GM18520 (cell line): ENCODE data around the gene GNG12.

Experiments
- ATAC-seq: cut with Tn5 transposase; IDR thresholded peaks from one replicate; pipeline ENCODE4 v1.9.1; 2021; ENCODE audit not compliant: unreplicated experiment

The GNG12 gene

DNA sequence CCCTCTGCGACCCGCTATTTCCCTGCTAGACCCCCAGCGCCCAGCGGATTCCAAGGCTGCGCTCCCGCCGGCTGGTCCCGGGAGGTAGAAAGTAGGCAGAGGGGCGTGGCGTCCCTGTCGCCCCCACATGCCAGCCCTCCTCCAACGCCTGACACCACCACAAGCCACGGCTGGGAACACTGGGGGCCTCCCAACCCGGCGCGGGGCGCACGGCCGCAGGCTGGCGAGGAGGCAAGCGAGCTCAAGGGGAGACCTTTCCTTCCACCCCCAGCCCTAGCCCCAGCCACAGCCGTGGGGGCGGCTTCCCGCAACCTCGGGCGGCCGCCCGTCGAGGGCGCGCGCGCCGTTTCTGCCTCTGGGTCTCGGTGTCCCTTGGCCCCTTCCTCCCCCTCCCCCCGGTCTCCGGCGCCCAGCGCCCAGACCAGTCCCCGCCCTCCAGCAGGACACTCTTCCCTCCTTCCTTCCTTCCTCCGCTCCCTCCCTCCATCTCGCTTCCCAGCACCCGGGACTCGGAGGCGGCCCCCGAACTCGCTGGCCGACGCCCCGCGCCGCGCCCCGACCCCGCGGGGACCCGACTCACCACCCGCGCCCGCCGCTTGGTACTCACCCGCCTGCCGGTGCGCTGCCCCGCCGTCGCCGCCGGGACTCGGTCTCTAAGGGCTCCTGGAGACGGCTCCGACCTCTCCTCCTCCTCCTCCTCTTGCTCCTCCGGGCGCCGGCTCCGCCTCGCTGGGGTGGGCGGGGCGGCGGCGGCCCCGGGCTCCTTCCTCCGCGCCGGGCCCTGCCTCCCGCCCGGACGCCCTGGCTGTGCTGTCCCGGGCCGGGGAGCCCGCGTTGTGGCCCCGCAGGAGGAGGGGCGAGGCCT, at the start of gene GNG12:
Gene GNG12 (minus strand): TSS at position 731 of the 865 bp plus-strand sequence. CDS start 125,781 bp downstream, outside the sequence.
- no peak for ATAC-seq

DNA sequence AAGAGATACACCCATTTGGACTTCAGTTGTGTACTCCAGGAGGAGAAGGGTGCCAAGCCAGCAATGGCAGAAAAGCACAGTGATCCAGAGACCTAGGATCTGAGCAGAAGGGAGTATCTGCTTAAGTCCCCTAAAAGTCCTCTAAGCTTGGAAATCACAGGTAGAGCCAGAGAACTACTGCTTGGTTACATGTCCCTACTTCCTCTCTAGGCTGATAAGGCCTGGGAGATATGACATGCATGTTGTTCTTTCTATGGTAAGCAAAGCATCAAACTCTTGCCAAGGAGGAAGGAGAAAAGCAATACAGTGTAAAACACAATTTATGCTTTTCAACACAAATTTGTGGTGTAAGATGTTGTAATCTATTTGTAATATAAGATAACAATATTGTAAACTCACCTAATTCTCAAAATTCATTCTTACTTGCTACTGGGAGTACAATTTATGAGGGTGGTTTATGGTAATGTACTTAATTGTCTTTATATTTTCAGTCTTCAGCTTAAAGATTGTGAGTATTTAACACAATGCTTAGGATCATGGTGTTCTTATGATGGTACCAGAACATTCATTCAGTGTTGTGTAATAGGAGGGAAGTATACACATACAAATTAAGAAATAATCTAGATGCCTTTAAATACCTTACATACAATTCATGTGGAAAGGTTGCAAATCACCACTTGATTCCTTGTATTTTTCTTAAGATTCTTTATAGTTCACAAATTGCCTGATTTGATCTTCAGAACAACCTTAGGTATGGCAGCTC, 49.1 kb upstream of the GNG12 start:
- no peak for ATAC-seq

DNA sequence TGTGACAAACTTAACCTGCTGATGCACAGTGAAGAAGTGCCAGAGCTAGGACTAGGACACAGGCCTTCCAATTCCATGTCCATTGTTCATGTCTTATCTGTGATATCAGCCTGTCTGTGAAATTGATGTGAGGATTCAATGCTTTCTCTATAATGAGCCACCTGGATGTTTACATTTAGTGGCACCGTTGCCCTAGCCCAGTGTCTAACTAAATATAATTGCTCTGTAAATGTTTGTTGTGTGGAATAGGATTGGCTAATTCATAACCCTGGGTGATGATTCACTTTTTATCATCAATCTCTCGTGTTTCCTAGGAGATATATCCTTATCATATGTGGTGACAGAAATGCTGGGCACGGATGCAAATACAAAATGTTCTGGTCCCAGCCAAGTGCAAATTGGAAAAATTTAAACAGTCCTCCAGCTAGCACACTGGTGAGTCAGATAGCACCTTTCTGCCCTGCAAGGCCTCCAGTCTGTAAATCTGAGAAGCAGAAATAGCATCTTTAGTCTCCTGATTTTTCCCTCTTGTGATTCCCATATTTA, 46.9 kb upstream of the GNG12 start:
- no peak for ATAC-seq

DNA sequence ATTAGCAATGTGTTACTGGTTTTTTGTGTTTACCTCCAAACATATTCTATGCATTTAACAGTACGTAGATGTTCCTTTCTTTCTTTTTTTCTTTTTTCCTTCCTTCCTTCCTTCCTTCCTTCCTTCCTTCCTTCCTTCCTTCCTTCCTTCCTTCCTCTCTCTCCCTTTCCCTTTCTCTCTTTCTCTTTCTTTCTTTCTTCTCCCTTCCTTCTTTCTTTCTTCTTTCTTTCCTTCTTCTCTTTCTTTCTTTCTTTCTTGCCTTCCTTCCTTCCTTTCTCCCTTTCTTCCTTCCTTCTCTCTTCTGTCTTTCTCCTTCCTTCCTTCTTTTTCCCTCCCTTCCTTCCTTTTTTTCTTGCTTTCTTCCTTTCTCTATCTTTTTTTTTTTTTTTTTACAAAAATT, 46.2 kb upstream of the GNG12 start:
- ATAC-seq, result no peak

DNA sequence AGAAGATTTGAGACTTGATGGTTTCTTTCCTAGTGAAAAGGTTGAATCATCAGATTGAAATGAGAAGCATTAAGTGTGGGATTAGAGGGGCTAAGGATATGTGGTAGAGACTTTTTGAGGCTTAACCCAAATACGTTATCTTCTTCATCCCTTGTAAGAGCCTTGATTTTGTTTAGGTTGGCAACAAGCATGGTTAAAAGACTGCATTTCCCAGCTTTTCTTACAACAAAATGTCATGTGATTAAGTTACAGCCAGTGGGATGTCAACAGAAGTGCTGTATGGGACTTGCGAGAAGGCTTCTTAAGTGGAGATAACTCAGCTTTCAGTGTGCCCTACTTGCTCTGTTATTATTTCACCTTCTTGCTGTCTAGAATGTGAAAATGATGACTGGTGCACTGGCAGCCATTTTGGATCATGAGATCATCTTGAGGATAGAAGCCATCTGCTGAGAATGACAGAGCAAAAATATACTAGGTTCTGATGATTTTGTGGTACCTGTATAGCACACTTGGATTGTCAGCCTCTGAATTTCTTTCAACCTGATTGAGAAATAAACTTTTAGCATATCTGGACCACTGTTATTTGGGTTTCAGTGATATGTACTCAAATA, 41.3 kb upstream of the GNG12 start:
- no peak for ATAC-seq

DNA sequence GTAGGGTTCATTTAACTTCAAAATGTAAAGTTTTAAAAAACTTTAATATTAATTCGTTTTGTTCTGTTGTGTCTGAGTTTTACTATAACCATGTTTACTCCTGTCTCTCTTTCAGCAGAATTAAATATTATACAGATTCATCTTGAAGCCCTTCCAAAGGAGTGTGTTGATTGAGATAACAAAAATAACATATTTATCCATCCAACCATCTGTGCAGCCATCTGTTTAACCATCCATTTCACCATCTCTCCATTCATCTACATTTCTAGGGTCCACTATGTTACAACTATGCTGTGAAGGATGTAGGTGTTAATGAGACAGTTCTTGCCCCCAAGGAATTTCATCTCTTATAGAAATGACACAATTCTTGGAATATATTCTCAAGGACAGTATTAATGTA, 36.0 kb upstream of the GNG12 start:
- ATAC-seq, result no peak

GRCh38 chr1:67863637-67864036, 30.4 kb upstream of the GNG12 start:
- ATAC-seq, result no peak

DNA sequence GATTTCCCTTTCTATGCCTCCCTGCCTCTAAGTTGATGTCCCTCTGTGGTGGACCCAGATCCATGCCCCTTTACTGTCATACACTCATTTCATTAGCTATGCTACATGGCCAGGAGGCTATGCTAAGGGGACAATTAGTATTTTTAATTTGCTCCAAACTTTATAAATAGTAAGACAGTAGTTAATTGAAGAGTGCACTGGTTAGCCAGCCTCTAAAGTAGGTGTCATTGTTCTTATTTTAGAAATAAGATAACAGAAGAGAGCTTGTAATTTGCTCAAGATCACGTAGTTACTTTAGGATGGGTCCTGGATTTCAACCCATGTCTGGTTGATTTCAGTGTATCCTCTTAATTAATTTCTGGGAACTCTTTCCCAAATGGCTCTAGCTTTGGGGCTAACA, 29.4 kb upstream of the GNG12 start:
- no peak for ATAC-seq

- no peak for ATAC-seq
These were observed 28.7 kb upstream of the GNG12 start for GRCh38 chr1:67861856-67862516.

GRCh38 chr1:67860776-67861175, 27.5 kb upstream of the GNG12 start:
- ATAC-seq, result no peak

DNA sequence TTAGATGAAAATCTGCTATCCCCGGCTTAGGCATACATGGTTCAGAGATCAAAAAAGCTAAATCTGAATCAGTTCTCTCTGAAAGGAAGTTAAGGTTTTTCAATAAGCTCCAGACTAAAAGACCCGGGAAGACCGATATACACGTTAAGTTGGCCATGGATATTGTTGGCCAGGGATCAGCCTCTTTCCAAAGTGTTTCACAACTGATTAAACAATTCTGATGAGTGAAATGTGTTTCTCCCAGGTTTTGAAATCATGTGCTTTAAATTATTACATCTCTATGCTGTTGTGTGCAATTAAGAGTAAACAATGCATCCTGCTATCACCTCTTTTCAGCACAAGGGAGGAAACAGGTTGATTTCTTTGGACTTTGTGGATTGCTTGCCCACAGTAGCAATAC, 23.7 kb upstream of the GNG12 start:
- no peak for ATAC-seq

DNA sequence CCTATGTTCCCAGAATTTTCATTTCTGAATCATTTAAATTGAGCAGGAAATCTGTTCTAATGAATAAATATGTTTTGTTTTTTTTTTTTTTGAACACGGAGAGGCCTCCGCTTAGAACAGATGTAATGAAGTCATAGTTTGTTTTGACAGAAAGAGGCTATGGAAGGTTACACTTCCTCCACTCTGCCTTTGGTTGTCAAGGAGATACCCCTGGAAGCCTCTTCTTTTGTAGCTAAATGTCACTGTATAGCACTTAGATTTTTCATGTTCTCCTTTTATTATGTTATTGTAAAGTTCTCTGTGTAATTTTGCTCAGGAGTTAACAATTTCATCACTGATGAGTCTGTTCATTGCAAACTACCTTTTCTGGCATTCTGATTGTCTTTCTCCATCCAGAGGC, 22.7 kb upstream of the GNG12 start:
- ATAC-seq, result no peak

GRCh38 chr1:67855444-67855843, 22.2 kb upstream of the GNG12 start:
- ATAC-seq, result no peak

GRCh38 chr1:67853704-67854103, 20.4 kb upstream of the GNG12 start:
- no peak for ATAC-seq

DNA sequence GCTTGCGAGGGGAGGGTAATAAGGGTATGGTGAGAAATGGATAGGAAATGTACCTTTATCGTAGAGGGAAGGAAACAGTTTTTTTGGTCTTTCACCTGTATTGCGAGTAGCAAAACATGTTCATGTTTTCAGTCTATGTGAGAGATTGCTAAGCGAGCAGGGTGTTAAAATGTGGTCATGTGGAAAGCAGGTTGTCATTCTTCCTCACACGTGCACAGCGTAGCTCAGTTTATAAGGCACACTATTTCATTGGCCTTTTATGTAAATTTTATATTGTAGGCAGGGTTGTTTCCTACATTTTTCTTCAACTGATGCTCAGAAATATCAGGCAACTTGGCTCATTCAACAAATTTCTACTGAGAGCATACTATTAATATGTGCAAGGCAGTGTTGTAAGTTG, 18.5 kb upstream of the GNG12 start:
- no peak for ATAC-seq

GRCh38 chr1:67850611-67851075, 17.4 kb upstream of the GNG12 start:
- ATAC-seq, result no peak

DNA sequence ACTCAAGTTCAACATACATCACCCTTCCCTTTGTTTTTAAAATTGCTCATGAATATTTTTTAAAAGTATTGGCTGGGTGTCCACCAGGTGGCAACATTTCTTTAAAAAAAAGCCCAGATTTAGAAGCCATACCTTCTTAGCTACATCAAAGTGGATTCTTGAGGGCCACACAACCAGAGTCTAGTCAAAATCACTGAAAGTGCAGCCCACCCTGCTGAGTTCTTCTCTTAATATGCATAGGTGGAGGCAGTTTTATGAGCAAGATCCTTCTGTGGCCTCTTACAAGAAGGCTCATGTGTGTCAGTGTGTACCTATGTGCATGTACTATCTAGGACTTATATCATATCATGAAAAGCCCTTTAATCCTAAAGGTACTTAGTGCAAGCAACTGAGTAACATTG, 16.9 kb upstream of the GNG12 start:
- ATAC-seq, result no peak

DNA sequence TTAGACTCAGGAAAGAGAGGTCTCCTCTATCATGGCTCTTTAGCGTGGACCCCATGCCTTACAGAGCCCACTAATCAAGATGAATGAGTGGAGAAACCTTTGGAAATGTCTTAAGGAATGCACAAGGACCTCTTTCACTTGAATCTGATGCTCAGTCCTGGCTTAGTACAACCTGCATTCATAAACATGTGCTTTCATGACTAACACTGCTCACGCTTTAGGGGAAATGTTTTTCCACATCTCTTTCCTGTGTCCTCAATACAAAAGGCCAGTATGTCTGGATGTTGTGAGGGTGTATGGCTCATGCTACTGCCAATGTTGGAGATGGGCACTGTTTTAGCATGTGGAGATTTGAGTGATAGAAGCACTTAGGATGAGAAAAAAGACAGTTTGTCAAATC, 14.2 kb upstream of the GNG12 start:
- ATAC-seq, result no peak

- ATAC-seq, result no peak
These were observed 13.3 kb upstream of the GNG12 start for GRCh38 chr1:67846538-67846937.

GRCh38 chr1:67844988-67845387, 11.7 kb upstream of the GNG12 start:
- no peak for ATAC-seq

DNA sequence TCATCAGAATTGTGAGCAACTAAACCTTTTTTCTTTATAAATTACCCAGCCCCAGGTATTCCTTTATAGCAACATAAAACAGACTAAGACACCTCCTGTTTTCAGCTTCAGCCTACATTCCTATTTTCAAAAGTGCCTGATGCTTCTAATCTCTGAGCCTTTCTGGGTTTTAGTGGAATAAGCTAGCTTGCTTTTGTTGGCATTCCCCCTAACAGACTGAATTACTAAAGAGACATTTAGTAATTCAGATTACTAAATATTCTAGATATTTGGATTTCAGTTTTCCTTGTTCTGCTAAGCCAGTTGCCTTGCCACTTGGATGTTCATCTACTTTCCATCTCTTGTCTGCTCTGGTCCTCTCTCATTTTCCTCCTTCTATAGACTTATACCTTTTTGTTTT, 10.5 kb upstream of the GNG12 start:
- ATAC-seq, result no peak
